Putamen (tissue), 1 donor: ENCODE measurements around the gene HSFX3.
"Not testable (repeated sequence)": the region's sequence is repeated elsewhere in the genome, so short reads cannot be mapped to it uniquely, and the experiment has no call there.

Source experiments
- DNase-seq: peaks from one replicate; pipeline ENCODE4 v3.0.0-alpha.2; 2016; ENCODE audit warnings: low spot score

Gene HSFX3

DNA sequence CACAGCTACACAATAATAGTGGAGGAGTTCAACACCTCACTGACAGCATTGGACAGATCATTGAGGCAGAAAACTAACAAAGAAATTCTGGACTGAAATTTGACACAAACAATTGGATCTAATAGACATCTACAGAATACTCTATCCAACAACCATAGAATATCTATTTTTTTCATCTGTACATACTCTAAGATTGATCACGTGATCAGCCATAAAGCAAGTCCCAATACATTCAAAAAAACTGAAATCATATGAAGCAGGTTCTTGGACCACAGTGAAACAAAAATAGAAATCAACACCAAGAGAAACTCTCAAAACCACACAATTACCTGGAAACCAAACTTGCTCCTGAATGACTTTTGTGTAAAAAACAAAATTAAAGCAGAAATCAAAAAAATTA is 32.4 kb downstream of the HSFX3 start:
- DNase-seq: no peak

DNA sequence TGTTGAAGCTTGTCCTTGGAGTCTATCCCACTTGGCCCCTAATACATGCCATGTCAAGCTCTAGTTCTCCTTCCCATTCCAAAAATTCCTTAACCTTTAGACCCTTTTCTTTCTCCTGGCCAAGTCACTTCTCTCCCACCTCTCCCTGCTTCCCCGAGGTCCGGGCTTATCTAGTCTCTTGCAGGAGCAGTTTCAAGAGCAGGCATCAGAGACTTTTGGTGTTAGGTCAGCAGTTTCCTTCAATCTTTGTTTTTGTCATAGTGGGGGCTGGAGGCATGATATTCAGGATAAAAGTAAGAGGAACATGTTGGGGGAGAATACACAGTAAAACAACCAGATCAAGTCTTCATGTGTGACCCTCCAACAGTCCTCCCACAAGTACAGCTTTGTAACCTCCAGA is 33.1 kb downstream of the HSFX3 start:
- no peak for DNase-seq

DNA sequence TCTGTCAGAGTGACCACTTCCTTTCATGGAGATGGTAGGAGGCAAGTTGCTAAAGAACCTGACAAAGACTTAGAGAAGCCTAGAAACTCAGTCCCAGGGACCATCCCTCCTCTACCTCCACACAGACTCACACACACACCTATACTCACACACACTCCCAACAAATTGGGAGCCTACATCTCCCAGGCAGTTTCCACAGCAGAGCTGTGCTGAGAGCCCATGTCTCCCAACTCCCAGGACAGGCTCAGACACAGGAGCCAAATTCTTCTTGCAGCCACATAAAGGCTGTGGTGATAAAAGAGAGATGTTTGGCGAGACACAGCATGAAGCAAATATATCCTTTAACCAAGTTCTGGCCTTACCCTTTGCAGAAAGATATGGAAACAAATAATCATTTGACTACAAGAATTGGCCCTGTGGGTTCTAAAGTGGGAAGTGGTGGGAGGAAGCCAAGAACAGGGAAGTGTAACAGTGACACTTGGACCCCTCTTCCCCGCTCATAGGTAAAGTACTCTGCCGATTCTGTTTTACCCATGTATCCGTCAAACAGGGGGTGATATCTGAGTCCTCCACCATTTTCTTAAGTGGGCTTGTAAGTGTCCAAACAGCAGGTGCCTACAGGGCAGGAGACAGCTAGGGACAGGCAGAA is 33.6 kb downstream of the HSFX3 start:
- no peak for DNase-seq

DNA sequence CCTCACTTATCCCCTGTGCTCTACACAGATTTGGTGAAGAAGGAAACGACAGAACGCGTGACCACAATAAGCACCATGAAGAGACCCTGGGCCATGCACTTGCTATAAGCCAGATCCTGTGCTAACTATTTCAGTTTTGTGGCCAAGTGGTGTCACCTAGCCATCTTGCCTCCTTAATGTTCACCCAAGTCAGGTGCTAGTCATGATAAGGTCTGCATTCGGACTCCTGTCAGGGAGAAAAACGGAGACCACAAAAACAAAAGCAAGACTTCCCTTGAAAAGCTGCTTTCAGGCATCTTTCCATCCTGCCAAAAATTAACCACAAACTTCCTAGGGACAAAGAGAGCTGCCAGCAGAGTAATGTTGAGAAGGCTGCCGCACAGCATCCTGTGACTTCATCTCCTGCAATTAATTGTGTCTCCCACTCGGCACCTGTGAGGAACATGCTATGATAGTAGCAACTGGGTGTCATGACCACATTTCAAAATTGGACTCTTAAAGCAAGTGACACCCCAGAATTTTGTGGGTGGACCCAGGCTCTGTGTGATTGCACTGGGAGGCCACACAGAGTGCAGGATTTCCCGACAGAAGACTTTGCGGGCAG is 35.8 kb downstream of the HSFX3 start:
- DNase-seq: no peak

DNA sequence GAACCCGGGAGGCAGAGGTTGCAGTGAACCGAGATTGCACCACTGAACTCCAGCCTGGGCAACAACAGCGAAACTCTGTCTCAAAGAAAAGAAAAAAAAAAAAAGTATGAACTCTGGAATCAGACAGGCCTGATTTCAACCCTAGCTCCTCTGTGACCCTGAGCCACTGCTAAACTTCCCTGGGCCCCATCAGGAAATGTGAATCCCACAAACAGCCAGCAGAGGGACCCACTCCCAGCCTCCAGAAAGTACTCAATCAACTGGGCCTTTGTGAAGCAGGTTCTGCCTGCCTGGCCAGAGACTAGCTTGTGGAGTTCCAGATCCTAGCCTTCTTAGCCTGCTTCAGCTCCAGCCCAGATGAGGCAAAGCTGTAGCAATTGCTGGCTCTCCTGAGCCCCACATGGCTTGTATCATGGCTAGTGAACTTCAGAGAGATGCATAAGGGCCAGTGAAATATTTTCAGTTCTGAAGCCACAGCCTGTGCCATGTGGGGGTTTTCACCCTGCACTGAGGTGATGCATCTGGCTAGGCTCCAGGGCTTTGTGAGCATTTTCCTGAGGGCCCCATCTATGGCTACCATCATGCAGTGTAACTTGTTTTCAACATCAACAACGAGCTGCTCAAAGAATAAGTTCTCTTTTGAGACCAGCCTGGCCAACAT is 37.4 kb downstream of the HSFX3 start:
- DNase-seq: peak; percentile 50

DNA sequence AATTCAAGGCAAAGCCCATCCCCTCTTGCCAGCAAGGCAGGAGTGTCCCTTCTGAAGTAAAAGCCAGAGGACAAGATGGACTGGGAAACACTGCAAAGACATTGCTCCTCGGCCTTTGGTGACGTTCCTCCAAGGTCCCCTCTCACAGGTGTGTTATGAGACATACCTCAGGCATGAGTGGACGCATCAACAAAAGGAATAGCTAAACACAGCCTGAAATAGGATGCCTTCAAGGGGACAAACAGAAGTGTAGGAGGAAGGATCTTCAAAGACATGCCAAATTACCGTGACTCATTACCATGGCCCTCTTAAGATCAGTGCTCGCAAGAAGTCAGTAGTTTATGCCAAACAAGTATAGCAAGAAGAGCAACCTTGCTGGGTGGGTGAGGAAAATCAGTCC is 38.6 kb downstream of the HSFX3 start:
- no peak for DNase-seq

DNA sequence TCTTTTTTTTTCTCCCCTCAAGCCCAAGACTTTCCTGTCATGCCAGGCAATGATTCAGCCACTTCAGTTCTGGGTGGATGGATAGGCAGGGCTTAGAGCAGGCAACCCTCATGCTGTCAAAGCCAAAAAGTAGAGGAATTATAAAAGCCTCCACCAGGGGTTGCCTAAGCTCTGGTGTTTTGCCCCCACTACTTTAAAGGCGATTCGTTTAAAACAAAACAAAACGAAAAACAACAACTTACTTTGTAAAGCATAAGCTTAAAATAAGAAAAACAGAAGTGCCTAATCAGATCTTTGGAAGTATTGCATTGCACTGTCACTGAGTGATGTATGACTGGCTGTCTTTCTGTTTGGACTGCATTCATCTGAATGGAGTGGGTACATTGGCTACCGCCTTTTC is 39.3 kb downstream of the HSFX3 start:
- no peak for DNase-seq

DNA sequence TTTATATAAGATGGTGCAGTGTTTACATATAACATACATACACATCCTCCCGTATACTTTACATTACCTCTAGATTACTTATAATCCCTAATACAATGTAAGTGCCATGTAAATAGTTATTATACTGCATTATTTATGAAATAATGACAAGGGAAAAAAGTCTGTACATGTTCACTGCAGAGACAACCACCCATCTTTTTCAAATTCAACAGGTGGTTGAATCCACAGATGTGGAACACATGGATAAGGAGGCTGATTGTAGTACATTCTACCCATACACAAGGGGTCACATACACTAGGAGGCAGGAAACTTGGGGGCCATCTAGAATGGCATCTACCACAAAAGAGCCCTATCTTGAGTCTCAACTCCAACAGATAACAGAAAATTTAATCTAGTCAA is 41.3 kb downstream of the HSFX3 start:
- no peak for DNase-seq

DNA sequence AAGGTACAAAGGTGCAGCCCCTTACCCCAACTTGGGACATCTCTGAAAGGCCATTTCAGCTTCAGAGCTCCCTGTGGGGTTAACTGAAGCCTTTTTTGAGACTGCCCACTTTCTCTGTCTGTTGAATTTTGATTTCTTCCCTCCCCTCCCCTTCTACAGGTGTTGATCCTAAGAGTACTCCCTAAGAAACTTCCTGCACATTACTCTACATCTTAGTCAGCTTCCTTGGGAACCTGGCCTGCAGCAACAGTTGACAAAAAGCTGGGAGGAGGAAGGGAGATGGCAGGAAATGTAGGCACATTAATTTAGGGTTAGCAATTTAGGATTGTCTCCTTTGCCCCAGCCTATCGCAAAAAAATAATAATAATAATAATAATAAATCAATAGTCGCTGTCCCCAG is 43.4 kb downstream of the HSFX3 start:
- DNase-seq: no peak

DNA sequence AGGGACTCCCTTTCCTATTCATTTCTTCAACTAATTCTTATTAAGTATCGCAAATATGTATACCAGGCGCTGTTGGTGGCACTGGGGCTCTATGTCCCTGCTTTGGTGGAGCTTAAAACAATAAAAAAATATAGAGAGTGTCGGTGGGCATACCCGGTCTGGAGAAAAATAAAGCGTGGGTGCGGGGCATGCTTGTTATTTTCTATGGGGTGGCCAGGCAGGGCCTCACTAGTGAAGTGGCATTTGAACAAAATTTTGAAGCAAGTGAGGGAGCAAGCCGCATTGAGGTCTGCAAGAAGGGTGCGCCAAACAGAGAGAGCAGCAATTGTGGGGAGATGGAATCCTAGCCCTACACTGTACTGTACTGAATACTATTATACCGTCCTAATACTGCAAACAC is 44.1 kb downstream of the HSFX3 start:
- no peak for DNase-seq

DNA sequence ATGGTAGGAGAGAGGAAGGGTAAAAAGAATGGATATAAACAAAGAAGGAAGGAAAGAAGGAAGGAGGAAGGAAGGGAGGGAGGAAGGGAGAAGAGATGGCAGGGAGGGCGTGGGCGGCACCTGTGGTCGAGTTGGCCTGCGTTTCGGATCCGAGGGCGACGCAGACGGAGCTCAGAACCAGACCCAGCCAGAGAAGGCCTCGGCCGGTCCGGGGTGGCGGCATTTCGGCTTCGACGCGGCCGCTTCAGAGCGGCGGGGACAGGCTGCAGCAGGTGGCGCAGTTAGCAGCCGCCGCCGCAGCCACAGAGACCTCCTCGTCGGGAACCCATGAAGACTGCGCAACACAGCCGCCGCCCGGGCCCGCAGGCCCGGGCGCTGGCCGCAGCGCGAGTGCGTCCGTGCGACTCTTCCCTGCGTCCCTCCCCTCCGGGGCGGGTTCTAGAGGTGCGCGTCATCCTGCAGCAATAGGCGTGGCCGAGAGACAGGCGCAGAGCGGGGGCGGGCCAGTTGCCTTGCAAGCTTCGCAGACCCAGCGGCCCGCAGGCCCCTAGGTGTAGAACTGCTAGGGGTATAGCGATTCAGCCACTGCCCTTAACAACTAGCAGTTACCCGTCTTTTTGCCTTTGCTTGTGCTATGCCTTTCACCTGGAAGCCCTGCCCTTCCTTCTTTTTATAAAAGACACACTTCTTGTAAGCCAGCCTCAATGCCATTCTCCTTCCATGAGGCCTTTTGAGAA is 44.6 kb downstream of the HSFX3 start, which contains the start of gene IDS:
TSS of gene IDS (minus strand) at position 392 of the 737 bp plus-strand sequence. CDS start at position 223, 169 bp downstream.
- peak; percentile 88 for DNase-seq

DNA sequence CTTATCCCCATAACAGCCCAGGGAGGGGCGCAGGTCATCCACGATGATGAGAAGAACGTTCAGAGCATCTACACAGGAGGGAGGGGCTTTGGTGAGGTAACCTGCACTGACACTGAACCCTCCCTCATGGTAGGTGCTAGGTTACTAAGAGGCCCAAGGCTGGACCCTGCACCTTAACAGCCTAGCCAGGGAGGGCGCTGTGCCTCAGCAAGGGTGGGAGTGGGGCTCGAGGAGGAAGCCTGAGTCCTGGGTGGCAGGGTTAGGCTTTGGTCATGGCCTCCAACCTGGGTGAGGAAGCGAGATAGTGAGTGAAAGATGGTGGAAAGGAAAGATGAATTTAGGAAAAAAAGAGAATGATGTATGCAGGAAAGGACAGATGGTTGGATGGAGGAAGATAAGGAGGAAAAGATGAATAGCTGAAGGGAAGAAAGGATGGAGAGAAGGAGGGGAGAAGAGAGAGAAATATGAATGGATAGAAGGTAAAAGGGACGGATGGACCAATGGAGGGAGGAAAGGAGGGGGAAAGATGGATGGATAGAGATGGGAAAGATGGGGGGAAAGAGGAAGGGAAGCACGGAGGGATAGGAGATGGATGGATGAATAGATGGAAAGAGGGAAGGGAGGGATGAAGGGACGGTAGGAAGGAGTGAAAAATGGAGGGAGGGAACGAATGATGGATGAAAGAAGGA is 45.4 kb downstream of the HSFX3 start:
- no peak for DNase-seq

DNA sequence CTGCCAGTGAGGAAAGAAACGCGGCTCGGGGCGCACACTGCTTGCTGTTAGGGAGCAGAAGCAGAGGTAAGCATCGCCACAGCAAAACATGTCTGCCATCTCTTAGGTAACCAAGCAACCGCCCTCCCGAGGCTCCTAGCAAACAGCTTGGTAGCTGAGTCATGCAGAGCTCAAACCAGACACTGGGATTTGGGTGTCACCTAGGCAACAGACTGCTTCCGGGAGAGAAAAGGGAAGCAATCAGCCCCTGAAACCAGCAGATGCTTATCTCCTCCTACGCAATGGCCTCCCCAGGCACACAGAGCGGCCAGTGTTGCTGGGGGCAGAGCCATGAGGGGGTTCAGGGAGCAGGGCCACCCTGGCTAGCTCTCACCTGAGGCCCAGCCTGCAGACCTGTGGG is 46.3 kb downstream of the HSFX3 start:
- DNase-seq: not testable (repeated sequence)

DNA sequence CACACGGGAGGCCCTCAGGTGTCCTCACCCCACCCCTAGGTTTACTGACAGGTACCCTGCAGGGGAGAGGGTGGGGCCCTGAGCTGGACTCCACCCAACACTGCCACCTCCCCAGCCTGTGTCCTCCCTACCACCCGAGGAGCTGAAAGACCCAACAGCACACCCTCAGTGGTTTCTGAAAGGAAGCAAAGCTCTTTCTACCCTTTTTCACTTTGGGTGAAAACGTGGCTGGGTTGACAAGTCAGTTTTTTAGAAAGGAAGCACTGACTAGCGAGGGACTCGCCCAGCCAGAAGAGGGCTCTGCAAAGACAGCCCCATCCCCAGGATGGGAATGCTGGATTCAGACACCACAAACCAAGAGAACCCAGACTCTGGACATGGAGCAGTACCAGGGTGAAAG is 46.8 kb downstream of the HSFX3 start:
- DNase-seq: not testable (repeated sequence)

DNA sequence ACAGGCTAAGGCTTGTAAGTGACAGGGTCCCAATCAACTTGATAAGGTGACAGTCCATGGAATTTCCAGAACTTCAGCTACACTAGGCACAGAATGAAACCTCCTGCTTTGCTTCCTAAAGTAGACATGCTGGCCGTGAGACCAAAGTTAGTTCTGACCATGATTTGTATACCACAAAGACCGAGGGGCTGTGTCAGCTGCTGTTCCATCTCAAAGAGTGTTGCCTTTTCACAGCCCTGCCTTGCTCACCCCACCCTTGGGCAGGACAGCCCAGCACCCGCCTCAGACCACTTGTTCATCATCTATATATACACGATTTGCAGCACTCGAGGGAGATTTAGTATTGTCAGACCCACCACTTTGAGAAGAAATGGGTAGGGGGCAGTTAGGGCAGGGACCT is 50.0 kb downstream of the HSFX3 start:
- no peak for DNase-seq

DNA sequence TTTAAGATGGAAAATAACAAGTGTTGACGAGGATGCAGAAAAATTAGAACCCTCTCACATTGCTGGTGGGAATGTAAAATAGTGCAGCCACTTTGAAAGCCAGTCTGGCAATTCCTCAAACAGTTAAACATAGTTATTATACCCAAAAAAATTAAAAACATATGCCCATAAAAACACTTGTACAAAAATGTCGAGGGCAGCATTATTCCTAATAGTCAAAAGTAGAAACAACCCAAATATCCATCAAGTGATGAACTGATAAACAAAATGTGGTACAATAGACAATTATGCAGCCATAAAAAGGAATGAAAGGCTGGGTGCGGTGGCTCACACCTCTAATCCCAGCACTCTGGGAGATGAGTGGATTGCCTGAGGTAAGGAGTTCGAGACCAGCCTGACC is 51.0 kb downstream of the HSFX3 start:
- DNase-seq: no peak
